NCI-H524 (cell line): ENCODE data around the gene CGB8.
"Not testable (repeated sequence)": the region's sequence is repeated elsewhere in the genome, so short reads cannot be mapped to it uniquely, and the experiment has no call there.

ENCODE experiments used
- DNase-seq, 2 experiments: peaks; one replicate each; lab custom pipeline; 2025; lab: John Stamatoyannopoulos, UW

Gene CGB8

GRCh38 chr19:49030323-49030722 lies 18.6 kb downstream of the CGB8 start:
- not testable (repeated sequence) for DNase-seq

- not testable (repeated sequence) for DNase-seq
Observed at GRCh38 chr19:49029749-49030148, 19.2 kb downstream of the CGB8 start.

- DNase-seq = not testable (repeated sequence)
Observed at GRCh38 chr19:49028686-49029085, 20.2 kb downstream of the CGB8 start.

- not testable (repeated sequence) for DNase-seq
Observed at GRCh38 chr19:49025599-49025998, 23.3 kb downstream of the CGB8 start.

- not testable (repeated sequence) for DNase-seq
Observed at GRCh38 chr19:49025088-49025487, 23.8 kb downstream of the CGB8 start.

- DNase-seq = not testable (repeated sequence)
Observed at GRCh38 chr19:49024233-49024632, 24.7 kb downstream of the CGB8 start, which contains the start of gene CGB3. Gene CGB3 (minus strand): TSS chr19:49024333. CDS start chr19:49023971, 362 bp downstream.

GRCh38 chr19:49022116-49022515 lies 26.8 kb downstream of the CGB8 start:
- DNase-seq = no peak

- no peak for DNase-seq
Observed at GRCh38 chr19:49020931-49021895, 27.7 kb downstream of the CGB8 start.

GRCh38 chr19:49020342-49020741 lies 28.6 kb downstream of the CGB8 start:
- DNase-seq = no peak

- peak; percentile 40 to 77 for DNase-seq
Observed at GRCh38 chr19:49019242-49019932, 29.5 kb downstream of the CGB8 start.

GRCh38 chr19:49018388-49019241 lies 30.3 kb downstream of the CGB8 start:
- DNase-seq = peak in 1 of 2 experiments; percentile 40

- DNase-seq = peak; percentile 45 to 77
Observed at GRCh38 chr19:49017666-49018351, 31.1 kb downstream of the CGB8 start.

GRCh38 chr19:49017041-49017665 lies 31.8 kb downstream of the CGB8 start, which contains the start of gene LHB:
Gene LHB (minus strand): TSS chr19:49017091. CDS start chr19:49017081, 10 bp downstream.
- no peak for DNase-seq

GRCh38 chr19:49016067-49016839 lies 32.7 kb downstream of the CGB8 start:
- no peak for DNase-seq

- peak; percentile 23 to 73 for DNase-seq
Observed at GRCh38 chr19:49014870-49015255, 34.0 kb downstream of the CGB8 start.

- DNase-seq = no peak
Observed at GRCh38 chr19:49014123-49014869, 34.6 kb downstream of the CGB8 start.

- no peak for DNase-seq
Observed at GRCh38 chr19:49011194-49011593, 37.7 kb downstream of the CGB8 start.

- no peak for DNase-seq
Observed at GRCh38 chr19:49010453-49010852, 38.5 kb downstream of the CGB8 start.

GRCh38 chr19:49009828-49010227 lies 39.1 kb downstream of the CGB8 start:
- no peak for DNase-seq
